LNCaP clone FGC (cell line): ENCODE measurements around the gene DCHS2.

ENCODE experiments used
- DNase-seq: peaks from one replicate; pipeline ENCODE4 v3.0.0-alpha.2; 2011; ENCODE audit warnings: low read depth
- H3K4me3 ChIP-seq: 2 replicates; pipeline ENCODE4 v1.5.1; 2011; ENCODE audit warnings: mild to moderate bottlenecking, low read depth, low read length, control low read depth
- CTCF ChIP-seq: IDR thresholded peaks from 2 replicates; pipeline ENCODE4 v1.5.1; 2012; ENCODE audit warnings: mild to moderate bottlenecking; ENCODE audit not compliant: control insufficient read depth, insufficient read depth; ENCODE audit errors: extremely low read depth

The DCHS2 gene

GRCh38 chr4:154491341-154492271 is at the start of gene DCHS2:
DCHS2 (minus strand) TSS chr4:154491799; CDS start chr4:154491355, 444 bp downstream.
- no peak for DNase-seq
- no peak within 1 kb of the TSS for H3K4me3 ChIP-seq

DNA sequence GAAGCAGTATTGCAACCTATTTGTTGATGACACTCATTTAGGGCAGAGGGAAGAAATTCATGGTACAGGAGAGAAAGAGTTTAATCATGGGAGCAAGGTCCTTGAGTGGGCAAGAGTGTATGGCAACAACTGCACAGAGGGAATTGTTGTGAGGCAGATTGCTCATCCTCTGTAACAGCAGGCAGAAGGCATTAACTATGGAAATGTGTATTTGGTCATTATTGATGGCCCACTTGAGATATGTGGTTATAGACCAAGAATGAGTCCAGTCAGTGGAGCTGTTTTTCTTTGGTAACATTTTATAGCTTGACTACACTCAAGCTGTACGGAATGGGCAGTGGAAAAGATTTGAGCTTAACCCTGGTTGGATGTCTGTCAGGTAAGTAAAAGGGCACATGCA is 42.7 kb upstream of the DCHS2 start:
- no peak for TF ChIP-seq CTCF
- no peak for DNase-seq
- no peak overlapping the region for H3K4me3 ChIP-seq

More at GRCh38 chr4:154491341-154492271, at the start of gene DCHS2:
- TF ChIP-seq CTCF = no peak

GRCh38 chr4:154529728-154530519 is 38.3 kb upstream of the DCHS2 start:
- H3K4me3 ChIP-seq = no peak overlapping the region
- DNase-seq = no peak
- TF ChIP-seq CTCF = no peak

GRCh38 chr4:154528869-154529268 is 37.3 kb upstream of the DCHS2 start:
- no peak overlapping the region for H3K4me3 ChIP-seq
- TF ChIP-seq CTCF = no peak
- DNase-seq = no peak

DNA sequence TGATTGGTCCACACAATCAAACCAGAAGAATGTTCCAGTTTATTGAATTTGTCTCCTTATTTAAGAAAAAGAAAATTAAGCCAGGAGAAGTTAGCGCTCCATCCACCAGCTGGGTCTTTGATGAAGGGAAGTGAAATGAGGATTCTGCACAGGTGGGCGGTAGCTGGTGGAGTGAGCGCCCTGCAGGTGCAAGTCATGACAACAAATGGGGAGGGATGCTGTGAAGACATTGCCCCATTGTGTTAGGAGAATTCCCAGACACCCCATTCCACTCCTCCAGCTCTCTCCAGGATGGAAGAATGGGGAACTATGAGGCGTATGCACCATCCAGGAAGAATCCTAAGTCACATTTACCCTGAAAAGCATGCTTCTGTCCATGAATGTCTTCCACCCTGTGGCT is 35.7 kb upstream of the DCHS2 start:
- TF ChIP-seq CTCF = no peak
- DNase-seq = no peak
- H3K4me3 ChIP-seq = no peak overlapping the region

DNA sequence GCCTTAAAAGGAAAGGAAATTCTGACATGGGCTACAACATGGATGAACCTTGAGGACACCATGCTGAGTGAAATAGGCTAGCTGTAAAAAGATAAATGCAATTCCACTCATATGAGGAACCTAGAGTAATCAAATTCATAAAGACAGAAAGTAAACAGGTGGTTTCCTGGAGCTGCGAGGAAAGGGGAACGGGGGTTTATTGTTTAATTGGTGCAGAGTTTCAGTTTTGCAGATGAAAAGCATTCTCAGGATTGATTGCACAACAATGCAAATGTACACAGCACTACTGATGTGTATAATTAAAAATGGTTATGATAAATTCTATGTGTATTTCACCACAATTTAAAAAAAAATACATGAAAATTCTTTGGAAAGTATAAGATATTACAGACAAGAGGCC is 34.6 kb upstream of the DCHS2 start:
- DNase-seq = no peak
- TF ChIP-seq CTCF = no peak

More for the DNA sequence above, 34.6 kb upstream of the DCHS2 start:
- H3K4me3 ChIP-seq = no peak overlapping the region
